Measurements from ENCODE around the gene NSG1.

Gene NSG1

GRCh38 chr4:4364486-4365208, 22.3 kb upstream of the NSG1 start:
- no peaks in the 10 kb centered on the region for H3K36me3 ChIP-seq (ENCODE audit: insufficient read depth, low read length)
- no peak overlapping the region for H2AFZ ChIP-seq (ENCODE audit: low read length)
- no peak overlapping the region for H3K9ac ChIP-seq (ENCODE audit: low read depth, low read length, poor library complexity, severe bottlenecking)
- TF ChIP-seq EZH2phosphoT487 (IDR thresholded peaks at IDR 0.05; ENCODE audit: borderline replicate concordance): no peak
- no peak for TF ChIP-seq CTCF (conservative IDR thresholded peaks at IDR 0.05; ENCODE audit: low read length)
- H3K9me2 ChIP-seq (replicated peaks; ENCODE audit: low read depth, low read length): no peaks in the 10 kb centered on the region
- no peak overlapping the region for H3K4me2 ChIP-seq (ENCODE audit: low read depth, low read length, poor library complexity, severe bottlenecking)
- no peaks in the 10 kb centered on the region for H3F3A ChIP-seq (ENCODE audit: low read depth)
- H4K20me1 ChIP-seq (ENCODE audit: insufficient read depth, low read length, poor library complexity, severe bottlenecking): no peaks in the 10 kb centered on the region
- no peaks in the 10 kb centered on the region for H3K27me3 ChIP-seq (ENCODE audit: insufficient read depth, low read length, poor library complexity, severe bottlenecking)
- no peaks in the 10 kb centered on the region; the same call in 1 of the 2 replicates for H3K9me3 ChIP-seq (ENCODE audit: insufficient read depth, low read depth, low read length)
- H3K79me2 ChIP-seq (ENCODE audit: insufficient read depth, low read length): no peaks in the 10 kb centered on the region
- no peaks in the 10 kb centered on the region for H3K4me1 ChIP-seq (ENCODE audit: insufficient read depth, low read length, poor library complexity, severe bottlenecking)
- no peak overlapping the region for H3K4me3 ChIP-seq (ENCODE audit: low read length, poor library complexity, severe bottlenecking)

- no peaks in the 10 kb centered on the region for H4K20me1 ChIP-seq (ENCODE audit: insufficient read depth, low read length, poor library complexity, severe bottlenecking)
- H3K9ac ChIP-seq (ENCODE audit: low read depth, low read length, poor library complexity, severe bottlenecking): no peak overlapping the region
- H3K4me2 ChIP-seq (ENCODE audit: low read depth, low read length, poor library complexity, severe bottlenecking): no peak overlapping the region
- H3K79me2 ChIP-seq (ENCODE audit: insufficient read depth, low read length): no peaks in the 10 kb centered on the region
- H2AFZ ChIP-seq (ENCODE audit: low read length): no peak overlapping the region
- no peak for TF ChIP-seq CTCF (conservative IDR thresholded peaks at IDR 0.05; ENCODE audit: low read length)
- no peak for TF ChIP-seq EZH2phosphoT487 (IDR thresholded peaks at IDR 0.05; ENCODE audit: borderline replicate concordance)
- H3K27me3 ChIP-seq (ENCODE audit: insufficient read depth, low read length, poor library complexity, severe bottlenecking): no peaks in the 10 kb centered on the region
- no peaks in the 10 kb centered on the region for H3K4me1 ChIP-seq (ENCODE audit: insufficient read depth, low read length, poor library complexity, severe bottlenecking)
- no peaks in the 10 kb centered on the region; the same call in 1 of the 2 replicates for H3K9me3 ChIP-seq (ENCODE audit: insufficient read depth, low read depth, low read length)
- H3K4me3 ChIP-seq (ENCODE audit: low read length, poor library complexity, severe bottlenecking): no peak overlapping the region
- H3F3A ChIP-seq (ENCODE audit: low read depth): no peaks in the 10 kb centered on the region
- no peaks in the 10 kb centered on the region for H3K36me3 ChIP-seq (ENCODE audit: insufficient read depth, low read length)
- no peaks in the 10 kb centered on the region for H3K9me2 ChIP-seq (replicated peaks; ENCODE audit: low read depth, low read length)
Measured at GRCh38 chr4:4368809-4369580, 17.9 kb upstream of the NSG1 start.

GRCh38 chr4:4374388-4375098, 12.4 kb upstream of the NSG1 start:
- TF ChIP-seq EZH2phosphoT487 (IDR thresholded peaks at IDR 0.05; ENCODE audit: borderline replicate concordance) (no peak), CTCF (conservative IDR thresholded peaks at IDR 0.05; ENCODE audit: low read length) (no peak)
- Histone ChIP-seq H3K4me1 (ENCODE audit: insufficient read depth, low read length, poor library complexity, severe bottlenecking) (no peaks in the 10 kb centered on the region), H3K9ac (ENCODE audit: low read depth, low read length, poor library complexity, severe bottlenecking) (no peak overlapping the region), H3K4me3 (ENCODE audit: low read length, poor library complexity, severe bottlenecking) (no peak overlapping the region), H4K20me1 (ENCODE audit: insufficient read depth, low read length, poor library complexity, severe bottlenecking) (no peaks in the 10 kb centered on the region), H3K27me3 (ENCODE audit: insufficient read depth, low read length, poor library complexity, severe bottlenecking) (no peaks in the 10 kb centered on the region), H3K4me2 (ENCODE audit: low read depth, low read length, poor library complexity, severe bottlenecking) (no peak overlapping the region), H3F3A (ENCODE audit: low read depth) (no peaks in the 10 kb centered on the region), H2AFZ (ENCODE audit: low read length) (no peak overlapping the region), H3K9me2 (replicated peaks; ENCODE audit: low read depth, low read length) (no peaks in the 10 kb centered on the region), H3K79me2 (ENCODE audit: insufficient read depth, low read length) (no peaks in the 10 kb centered on the region), H3K9me3 (ENCODE audit: insufficient read depth, low read depth, low read length) (no peaks in the 10 kb centered on the region), H3K36me3 (ENCODE audit: insufficient read depth, low read length) (no peaks in the 10 kb centered on the region)
